ENCODE results near the gene C3orf62.

Gene C3orf62

GRCh38 chr3:49276475-49277382 lies at the start of gene C3orf62:
C3orf62 (minus strand) TSS chr3:49277232; CDS start chr3:49276872, 360 bp downstream.
- DNase-seq: peak; percentile 69

- DNase-seq: no peak
Measured at GRCh38 chr3:49324768-49325167, 47.7 kb upstream of the C3orf62 start.

DNA sequence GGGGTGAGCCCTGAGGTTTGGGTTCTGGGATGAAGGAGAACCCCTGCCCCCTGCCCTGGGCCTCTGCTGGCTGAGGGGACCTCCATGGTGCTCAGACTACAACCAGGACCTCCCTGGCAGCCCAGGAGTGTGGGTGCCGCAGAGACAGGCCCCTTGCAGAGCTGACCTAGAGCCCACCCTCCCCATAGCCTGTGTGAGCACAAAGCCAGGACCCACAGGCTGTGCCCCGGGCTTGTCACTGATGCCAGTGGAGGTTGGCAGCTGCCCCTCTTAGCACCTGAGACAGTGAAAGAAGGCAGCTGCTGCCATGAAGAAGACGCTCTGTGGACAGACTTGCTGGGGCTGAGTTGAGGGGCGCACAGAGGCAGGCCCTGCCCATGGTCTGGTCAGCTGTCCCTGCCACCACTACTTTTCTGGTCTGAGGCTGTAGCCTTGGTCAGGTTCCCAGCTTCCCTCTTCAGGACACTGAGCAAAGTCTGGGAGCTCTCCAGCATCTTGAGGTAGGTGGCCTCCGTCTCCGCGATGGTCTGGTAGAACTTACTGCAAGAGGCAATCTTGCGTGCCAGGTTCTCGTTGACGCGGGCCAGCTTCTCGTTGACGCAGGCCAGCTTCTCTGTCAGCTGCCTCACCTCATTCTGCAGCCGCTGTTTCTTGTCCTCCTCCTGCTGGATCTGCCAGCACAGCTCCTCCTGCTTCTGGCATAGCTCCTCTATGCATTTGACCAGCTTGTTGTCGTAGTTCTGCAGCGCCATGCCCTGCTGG lies 39.8 kb upstream of the C3orf62 start:
- no peak for DNase-seq

GRCh38 chr3:49313896-49314688 lies 37.1 kb upstream of the C3orf62 start:
- no peak for DNase-seq

- DNase-seq: no peak
Measured at GRCh38 chr3:49311283-49311682, 34.3 kb upstream of the C3orf62 start.

DNA sequence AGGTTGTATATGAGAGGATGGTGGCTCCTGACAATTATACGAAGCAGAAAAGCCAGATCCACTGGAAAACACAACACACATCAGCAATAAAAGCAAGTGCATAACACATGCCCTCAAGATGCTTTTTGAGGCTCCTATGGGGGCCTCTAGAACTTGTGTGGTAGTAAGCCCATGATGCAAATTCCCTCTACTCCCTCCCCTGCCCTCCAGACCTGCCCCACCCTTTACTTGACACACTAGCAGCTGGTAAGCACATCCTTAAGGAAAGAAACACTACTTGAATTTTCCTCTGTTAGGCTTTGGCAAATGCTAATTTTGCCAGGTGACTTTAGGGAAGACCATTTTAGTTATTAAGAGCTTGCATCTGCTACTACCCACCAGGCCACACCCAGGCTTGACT lies 33.6 kb upstream of the C3orf62 start:
- no peak for DNase-seq

- no peak for DNase-seq
Measured at GRCh38 chr3:49305608-49306007, 28.6 kb upstream of the C3orf62 start.

GRCh38 chr3:49302613-49303012 lies 25.6 kb upstream of the C3orf62 start:
- DNase-seq: no peak

DNA sequence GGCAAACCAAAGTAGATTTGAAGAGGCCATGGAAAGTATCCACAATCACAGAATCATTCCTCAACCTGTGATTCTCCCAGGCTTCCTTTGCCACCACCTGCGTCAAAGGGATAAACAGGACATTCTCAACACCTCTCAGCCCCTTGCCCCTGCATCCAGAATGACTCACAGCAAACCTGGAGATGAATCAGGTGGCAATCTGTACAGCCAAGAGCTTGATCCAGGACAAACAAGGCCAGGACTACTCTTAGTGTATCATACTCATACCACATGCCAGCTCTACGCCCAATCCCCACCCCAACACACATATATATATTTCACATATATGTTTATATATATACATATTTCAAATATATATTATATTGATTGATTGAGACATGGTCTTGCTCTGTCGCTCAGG lies 23.6 kb upstream of the C3orf62 start:
- DNase-seq: no peak

DNA sequence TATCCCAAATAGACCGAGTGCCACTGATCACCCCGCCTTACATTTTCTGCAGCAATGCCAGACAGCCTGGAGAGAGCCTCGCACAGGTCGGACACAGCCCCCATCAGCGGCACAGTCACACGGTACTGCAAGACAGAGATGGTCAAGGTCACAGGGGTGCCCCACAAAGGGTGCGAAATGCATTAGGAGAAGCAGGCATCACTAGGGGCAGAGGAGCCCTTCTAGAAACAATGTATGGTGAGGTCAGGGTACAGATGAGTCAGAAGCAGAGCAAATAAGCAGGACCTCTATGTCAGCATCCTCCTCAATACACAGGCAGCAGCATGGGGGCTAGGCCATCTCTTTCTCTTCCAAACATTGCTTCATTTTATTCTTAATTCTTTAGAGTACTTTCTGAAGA lies 21.5 kb upstream of the C3orf62 start:
- no peak for DNase-seq

- DNase-seq: no peak
Measured at GRCh38 chr3:49296781-49297411, 19.9 kb upstream of the C3orf62 start.

DNA sequence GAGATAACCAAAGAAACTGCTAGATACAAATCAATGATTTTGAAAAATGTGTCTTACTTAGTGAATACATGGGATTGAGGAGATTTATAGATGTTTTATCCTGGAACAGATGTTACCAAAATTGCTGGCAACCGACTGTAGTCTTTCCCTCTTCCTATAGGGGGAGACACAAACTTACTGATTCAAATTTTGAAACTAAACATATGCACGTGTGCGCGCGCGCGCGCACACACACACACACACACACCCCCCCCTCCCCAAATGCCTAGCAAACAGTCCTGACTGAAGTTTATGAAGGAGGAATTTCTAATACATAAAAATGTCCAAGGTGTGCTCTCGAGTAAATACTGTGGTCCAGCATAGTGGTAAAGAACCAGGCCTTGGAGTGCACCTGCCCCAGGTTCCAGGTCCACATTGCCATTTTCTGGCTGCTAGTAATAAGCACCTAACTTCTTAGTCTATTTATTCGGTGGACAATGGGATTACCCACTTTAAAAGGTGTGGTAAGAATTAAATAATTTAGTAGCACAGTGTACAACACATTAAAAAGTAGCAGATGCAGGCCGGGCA lies 18.5 kb upstream of the C3orf62 start:
- no peak for DNase-seq

GRCh38 chr3:49294343-49294742 lies 17.3 kb upstream of the C3orf62 start:
- no peak for DNase-seq

GRCh38 chr3:49283997-49284396 lies 7.0 kb upstream of the C3orf62 start:
- DNase-seq: no peak

GRCh38 chr3:49279376-49279775 lies 2.3 kb upstream of the C3orf62 start:
- DNase-seq: no peak

DNA sequence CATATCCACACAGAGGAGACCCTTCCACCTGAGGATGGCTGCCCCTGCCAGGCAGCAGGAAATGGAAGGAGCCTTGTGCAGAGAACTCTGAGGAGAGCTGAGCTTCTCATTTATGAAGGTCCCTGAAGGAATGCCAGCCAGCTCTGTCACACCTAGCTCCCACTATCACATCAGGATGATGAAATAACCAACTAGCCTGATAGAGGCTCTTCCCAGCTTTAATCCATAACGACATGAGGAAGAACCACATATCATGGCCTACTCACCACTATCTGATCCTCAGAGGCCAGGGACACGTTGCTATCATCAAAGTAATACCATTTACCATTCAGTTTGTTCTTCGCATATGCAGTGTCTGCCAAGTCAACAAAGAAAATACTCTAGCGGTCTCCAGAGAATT lies 1.5 kb upstream of the C3orf62 start:
- DNase-seq: no peak

DNA sequence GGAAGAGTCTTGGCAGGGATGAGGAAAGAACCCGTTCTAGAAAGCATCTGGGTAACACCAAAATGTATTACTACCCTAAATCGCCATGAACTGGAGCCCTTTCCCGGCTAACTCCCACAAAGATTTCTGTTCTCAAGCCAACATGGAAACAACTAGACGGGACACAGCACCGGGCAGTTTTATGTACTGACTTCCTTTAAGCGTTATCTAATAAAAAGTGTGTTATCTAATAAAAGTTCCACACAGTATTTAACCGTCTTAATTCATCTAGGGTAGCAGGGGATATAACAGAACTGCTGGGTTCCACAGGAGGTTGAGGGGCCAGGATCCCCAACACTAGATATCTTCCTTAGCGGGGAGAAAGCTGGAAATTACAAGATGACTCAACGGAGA lies 347 bp upstream of the C3orf62 start:
- no peak for DNase-seq

GRCh38 chr3:49273825-49274532 lies 3.1 kb downstream of the C3orf62 start:
- no peak for DNase-seq

- no peak for DNase-seq
Measured at GRCh38 chr3:49271047-49271446, 6.0 kb downstream of the C3orf62 start.

DNA sequence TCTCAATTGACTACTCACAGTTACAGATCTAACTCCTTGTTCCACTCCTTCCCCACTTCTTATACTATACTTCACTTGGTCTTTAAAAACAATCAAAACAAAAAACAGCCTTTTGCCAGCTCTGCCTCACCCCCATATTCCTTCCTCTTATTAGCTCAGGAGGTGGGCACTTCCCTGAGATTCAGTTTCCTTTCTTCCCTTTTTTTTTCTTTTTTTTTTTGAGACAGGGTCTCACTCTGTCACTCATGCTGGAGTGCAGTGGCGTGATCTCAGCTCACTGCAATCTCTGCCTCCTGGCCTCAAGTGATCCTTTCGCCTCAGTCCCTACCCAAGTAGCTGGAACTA lies 6.9 kb downstream of the C3orf62 start:
- DNase-seq: no peak

DNA sequence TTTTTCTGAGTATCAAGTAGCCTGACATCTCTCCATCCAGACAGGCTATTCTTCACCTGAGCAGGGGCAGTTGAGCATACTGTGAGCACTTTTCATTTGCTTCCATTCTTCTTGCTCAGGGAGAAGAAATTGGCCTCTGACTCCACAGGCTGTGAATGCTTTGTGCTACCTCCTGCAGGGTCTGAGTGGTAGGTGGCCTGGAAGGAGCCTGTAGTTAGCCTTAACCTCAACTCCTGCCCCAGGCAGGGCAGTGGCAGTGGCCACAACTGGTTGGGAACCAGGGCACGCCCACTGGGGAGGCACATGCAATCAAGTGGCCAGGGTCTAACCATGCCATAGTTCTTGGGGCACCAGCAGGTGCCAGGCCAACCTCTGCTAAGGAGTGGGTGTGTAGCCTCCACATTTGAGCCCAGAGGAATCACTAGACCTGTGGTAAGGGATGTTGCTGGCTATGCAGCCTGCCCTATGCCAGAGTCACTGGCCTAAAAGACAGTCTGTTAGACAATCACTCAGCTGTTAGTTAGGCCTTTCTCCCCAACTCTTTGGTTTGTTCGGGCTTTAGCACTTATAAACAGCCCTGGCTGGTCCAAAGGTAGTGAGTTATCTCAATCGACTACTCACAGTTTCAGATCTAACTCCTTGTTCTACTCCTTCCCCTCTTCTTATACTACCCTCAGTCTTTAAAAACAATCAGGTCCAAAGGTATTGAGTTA lies 7.4 kb downstream of the C3orf62 start:
- DNase-seq: no peak
